IPS-18c (cell line): Measurements from ENCODE around the gene RDH16.
"Not testable (repeated sequence)": the region's sequence is repeated elsewhere in the genome, so short reads cannot be mapped to it uniquely, and the experiment has no call there.

ENCODE experiments used
- H3K4me3 ChIP-seq: 2 replicates; pipeline ENCODE4 v1.7.0; 2013; ENCODE audit warnings: low read depth, mild to moderate bottlenecking, low read length, moderate library complexity; ENCODE audit not compliant: insufficient read depth
- H3K9me3 ChIP-seq: one replicate; pipeline ENCODE4 v1.6.1; 2013; ENCODE audit warnings: mild to moderate bottlenecking, low read length, moderate library complexity; ENCODE audit not compliant: control insufficient read depth, insufficient read depth

Gene RDH16

GRCh38 chr12:56940942-56941298 is 16.5 kb downstream of the RDH16 start:
- not testable (repeated sequence) for H3K9me3 ChIP-seq, H3K4me3 ChIP-seq

- Histone ChIP-seq H3K9me3 (no peaks in the 10 kb centered on the region), H3K4me3 (no peak overlapping the region)
These were observed 21.7 kb downstream of the RDH16 start for GRCh38 chr12:56935752-56936151.

- Histone ChIP-seq H3K4me3 (no peak overlapping the region), H3K9me3 (no peaks in the 10 kb centered on the region)
These were observed 22.3 kb downstream of the RDH16 start for GRCh38 chr12:56935157-56935556.

- no peak within 1 kb of the TSS for H3K4me3 ChIP-seq
- H3K9me3 ChIP-seq = no peaks in the 10 kb centered on the region
These were observed 23.4 kb downstream of the RDH16 start, which contains the start of gene SDR9C7 for GRCh38 chr12:56933826-56934625. Gene SDR9C7 (minus strand): TSS chr12:56934408. CDS start chr12:56934261, 147 bp downstream.

GRCh38 chr12:56932867-56933266 is 24.5 kb downstream of the RDH16 start:
- H3K9me3 ChIP-seq = no peaks in the 10 kb centered on the region

GRCh38 chr12:56932146-56932545 is 25.3 kb downstream of the RDH16 start:
- no peak overlapping the region for H3K4me3 ChIP-seq
- no peaks in the 10 kb centered on the region for H3K9me3 ChIP-seq

More at GRCh38 chr12:56932867-56933266, 24.5 kb downstream of the RDH16 start:
- no peak overlapping the region for H3K4me3 ChIP-seq

- Histone ChIP-seq H3K9me3 (no peaks in the 10 kb centered on the region), H3K4me3 (no peak overlapping the region)
These were observed 25.9 kb downstream of the RDH16 start for GRCh38 chr12:56931474-56931978.

- H3K4me3 ChIP-seq = no peak overlapping the region
- H3K9me3 ChIP-seq = peaks cover 2% of the 10 kb centered on the region
These were observed 27.2 kb downstream of the RDH16 start for GRCh38 chr12:56930241-56930640.

GRCh38 chr12:56929780-56930179 is 27.6 kb downstream of the RDH16 start:
- no peak overlapping the region for H3K4me3 ChIP-seq
- peaks cover 2% of the 10 kb centered on the region for H3K9me3 ChIP-seq

GRCh38 chr12:56928262-56928661 is 29.1 kb downstream of the RDH16 start:
- peaks cover 2% of the 10 kb centered on the region for H3K9me3 ChIP-seq
- no peak overlapping the region for H3K4me3 ChIP-seq

GRCh38 chr12:56927281-56927680 is 30.1 kb downstream of the RDH16 start:
- H3K4me3 ChIP-seq = no peak overlapping the region
- peaks cover 2% of the 10 kb centered on the region for H3K9me3 ChIP-seq

- Histone ChIP-seq H3K9me3 (peaks cover 2% of the 10 kb centered on the region), H3K4me3 (no peak overlapping the region)
These were observed 35.4 kb downstream of the RDH16 start for GRCh38 chr12:56922031-56922430.

GRCh38 chr12:56921346-56921745 is 36.1 kb downstream of the RDH16 start:
- no peak overlapping the region for H3K4me3 ChIP-seq
- H3K9me3 ChIP-seq = peaks cover 2% of the 10 kb centered on the region

- H3K9me3 ChIP-seq, H3K4me3 ChIP-seq: not testable (repeated sequence)
These were observed 39.3 kb downstream of the RDH16 start for GRCh38 chr12:56918139-56918538.

- Histone ChIP-seq H3K4me3 (no peak overlapping the region), H3K9me3 (no peaks in the 10 kb centered on the region)
These were observed 40.4 kb downstream of the RDH16 start for GRCh38 chr12:56916996-56917333.

GRCh38 chr12:56916296-56916995 is 41.0 kb downstream of the RDH16 start:
- Histone ChIP-seq H3K9me3 (no peaks in the 10 kb centered on the region), H3K4me3 (no peak overlapping the region)

GRCh38 chr12:56914724-56915123 is 42.7 kb downstream of the RDH16 start:
- H3K4me3 ChIP-seq = no peak overlapping the region
- peaks cover 4% of the 10 kb centered on the region for H3K9me3 ChIP-seq

GRCh38 chr12:56914256-56914655 is 43.2 kb downstream of the RDH16 start:
- Histone ChIP-seq H3K4me3 (no peak overlapping the region), H3K9me3 (peaks cover 4% of the 10 kb centered on the region)
